ENCODE data around the gene ASS1.

ASS1 gene

DNA sequence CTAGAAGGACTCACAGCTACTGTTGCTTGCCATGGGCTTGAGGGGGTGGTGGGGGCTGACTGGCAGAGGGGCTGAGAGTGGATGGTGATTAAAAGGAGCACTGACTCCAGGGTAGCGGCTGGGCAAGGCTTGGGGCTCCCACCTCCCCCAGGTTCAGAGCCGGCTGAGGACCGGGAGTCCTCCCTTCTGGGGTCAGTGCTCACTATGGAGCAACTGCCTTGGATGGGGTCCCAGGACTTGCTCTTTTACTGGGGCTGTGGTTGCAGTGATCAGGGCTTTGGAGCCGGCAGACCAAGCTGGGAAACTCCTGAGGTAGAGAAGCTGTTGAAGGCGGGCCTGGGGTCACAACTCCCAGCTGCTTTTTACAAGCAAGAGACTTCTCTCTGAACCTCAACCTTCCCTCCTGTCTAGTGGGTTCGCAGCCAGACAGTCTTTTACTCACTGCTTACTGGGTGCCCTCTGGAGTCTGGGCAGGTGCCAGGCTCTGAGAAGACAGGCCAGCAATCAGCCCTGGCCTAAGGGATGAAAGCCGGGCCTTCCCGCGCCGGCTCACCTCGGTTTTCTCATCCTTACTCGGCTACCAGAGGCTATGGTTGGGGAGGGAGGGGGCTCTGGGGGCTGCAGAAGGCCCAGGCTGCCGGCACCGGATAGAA lies 795 bp upstream of the ASS1 start:
- Histone ChIP-seq H3K9me3 (ENCODE audit: severe bottlenecking) (no peaks in the 10 kb centered on the region), H3K4me3 (ENCODE audit: severe bottlenecking) (no peak overlapping the region), H3K27ac (ENCODE audit: poor library complexity, severe bottlenecking) (no peak overlapping the region), H3K4me1 (ENCODE audit: insufficient read depth, poor library complexity, severe bottlenecking) (peaks cover 21% of the 10 kb centered on the region), H3K36me3 (ENCODE audit: low read depth) (no peaks in the 10 kb centered on the region), H3K27me3 (ENCODE audit: insufficient read depth, poor library complexity, severe bottlenecking) (no peaks in the 10 kb centered on the region)
- ATAC-seq (ENCODE audit: low read depth) (no peak), DNase-seq (ENCODE audit: low spot score) (no peak)
- no peak for TF ChIP-seq CTCF (IDR thresholded peaks at IDR 0.05; ENCODE audit: poor library complexity, severe bottlenecking)

DNA sequence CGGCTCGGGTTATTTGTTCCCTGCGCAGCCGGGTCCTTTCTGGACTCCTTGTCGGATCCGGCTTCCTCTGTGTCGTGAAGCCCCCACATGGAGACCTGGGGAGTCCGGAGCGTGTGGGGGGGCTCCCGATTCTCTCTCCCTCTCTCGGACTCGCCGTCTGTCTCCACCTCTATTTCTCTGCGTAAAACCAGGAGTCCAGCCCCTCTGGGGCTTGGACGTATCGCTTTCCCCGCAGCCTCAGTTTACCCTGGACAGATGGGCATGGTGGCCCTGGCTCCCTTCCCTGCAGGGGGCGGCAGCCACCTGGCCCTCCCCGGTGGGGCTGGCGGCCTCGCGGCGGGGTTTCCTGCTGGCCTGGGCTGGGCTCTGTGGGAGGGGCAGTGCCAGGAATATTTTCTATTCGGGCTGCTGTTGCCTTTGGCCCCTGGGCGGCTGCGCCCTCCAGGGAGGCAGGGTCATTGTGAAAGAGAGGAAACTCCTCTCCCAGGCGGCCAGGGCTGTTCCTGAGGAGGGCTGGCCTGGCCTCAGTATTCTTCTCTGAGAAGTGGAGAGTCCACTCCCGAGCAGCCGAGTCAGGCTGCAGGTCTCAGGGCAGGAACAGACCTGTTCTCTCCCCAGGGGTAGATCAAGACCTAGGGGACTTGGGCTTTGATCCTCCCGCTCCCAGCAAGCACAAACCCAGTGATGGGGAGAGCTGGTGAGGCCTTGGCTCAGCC lies 665 bp downstream of the ASS1 start:
- no peaks in the 10 kb centered on the region for H3K36me3 ChIP-seq (ENCODE audit: low read depth)
- peak overlapping the region; percentile 41 for H3K4me3 ChIP-seq (ENCODE audit: severe bottlenecking)
- H3K27me3 ChIP-seq (ENCODE audit: insufficient read depth, poor library complexity, severe bottlenecking): no peaks in the 10 kb centered on the region
- no peak for DNase-seq (ENCODE audit: low spot score)
- TF ChIP-seq CTCF (IDR thresholded peaks at IDR 0.05; ENCODE audit: poor library complexity, severe bottlenecking): no peak
- no peaks in the 10 kb centered on the region for H3K9me3 ChIP-seq (ENCODE audit: severe bottlenecking)
- peaks cover 21% of the 10 kb centered on the region for H3K4me1 ChIP-seq (ENCODE audit: insufficient read depth, poor library complexity, severe bottlenecking)
- peak; percentile 58 for ATAC-seq (ENCODE audit: low read depth)
- peak overlapping the region; percentile 57 for H3K27ac ChIP-seq (ENCODE audit: poor library complexity, severe bottlenecking)

DNA sequence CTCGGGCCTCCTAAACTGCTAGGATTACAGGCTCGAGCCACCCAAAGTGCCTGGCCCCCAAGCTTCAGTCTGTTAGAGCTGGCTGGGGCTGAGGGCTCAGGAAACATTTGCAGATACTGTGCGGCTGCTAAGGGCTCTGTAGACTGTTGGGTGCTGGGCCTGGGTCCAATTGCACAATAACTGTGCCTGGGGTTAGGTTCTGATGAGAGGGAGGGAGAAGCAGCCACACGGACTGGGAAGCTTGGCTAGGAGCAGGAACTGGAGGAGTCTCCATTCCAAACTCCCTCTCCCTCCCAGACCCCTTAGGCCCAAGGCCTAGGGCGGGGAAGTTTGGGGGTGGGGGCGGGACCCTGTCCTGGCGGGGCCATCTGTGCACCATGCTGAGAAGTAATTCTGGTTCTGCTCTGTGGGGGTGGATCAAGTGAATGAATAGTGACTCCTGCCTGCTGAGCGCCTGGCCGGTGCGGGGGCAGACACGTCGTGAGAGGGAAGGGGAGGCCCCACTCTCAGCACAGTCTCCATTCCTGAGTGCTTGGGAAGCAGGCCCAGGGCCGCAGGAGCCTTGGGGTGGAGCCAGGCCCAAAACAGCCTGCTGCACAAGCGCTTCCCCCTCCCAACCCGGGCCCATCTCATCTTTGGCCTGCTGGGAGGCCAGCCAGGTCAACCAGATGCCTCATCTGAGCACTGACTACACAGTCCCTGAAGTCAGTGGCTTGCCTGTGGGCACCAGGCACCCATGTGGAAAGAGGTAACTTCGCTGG lies 1.5 kb downstream of the ASS1 start:
- H3K9me3 ChIP-seq (ENCODE audit: severe bottlenecking): no peaks in the 10 kb centered on the region
- H3K27ac ChIP-seq (ENCODE audit: poor library complexity, severe bottlenecking): peak overlapping the region; percentile 57
- peaks cover 23% of the 10 kb centered on the region for H3K4me1 ChIP-seq (ENCODE audit: insufficient read depth, poor library complexity, severe bottlenecking)
- TF ChIP-seq CTCF (IDR thresholded peaks at IDR 0.05; ENCODE audit: poor library complexity, severe bottlenecking): no peak
- ATAC-seq (ENCODE audit: low read depth) (peak; percentile 37), DNase-seq (ENCODE audit: low spot score) (no peak)
- H3K27me3 ChIP-seq (ENCODE audit: insufficient read depth, poor library complexity, severe bottlenecking): no peaks in the 10 kb centered on the region
- peak overlapping the region; percentile 41 for H3K4me3 ChIP-seq (ENCODE audit: severe bottlenecking)
- no peaks in the 10 kb centered on the region for H3K36me3 ChIP-seq (ENCODE audit: low read depth)

DNA sequence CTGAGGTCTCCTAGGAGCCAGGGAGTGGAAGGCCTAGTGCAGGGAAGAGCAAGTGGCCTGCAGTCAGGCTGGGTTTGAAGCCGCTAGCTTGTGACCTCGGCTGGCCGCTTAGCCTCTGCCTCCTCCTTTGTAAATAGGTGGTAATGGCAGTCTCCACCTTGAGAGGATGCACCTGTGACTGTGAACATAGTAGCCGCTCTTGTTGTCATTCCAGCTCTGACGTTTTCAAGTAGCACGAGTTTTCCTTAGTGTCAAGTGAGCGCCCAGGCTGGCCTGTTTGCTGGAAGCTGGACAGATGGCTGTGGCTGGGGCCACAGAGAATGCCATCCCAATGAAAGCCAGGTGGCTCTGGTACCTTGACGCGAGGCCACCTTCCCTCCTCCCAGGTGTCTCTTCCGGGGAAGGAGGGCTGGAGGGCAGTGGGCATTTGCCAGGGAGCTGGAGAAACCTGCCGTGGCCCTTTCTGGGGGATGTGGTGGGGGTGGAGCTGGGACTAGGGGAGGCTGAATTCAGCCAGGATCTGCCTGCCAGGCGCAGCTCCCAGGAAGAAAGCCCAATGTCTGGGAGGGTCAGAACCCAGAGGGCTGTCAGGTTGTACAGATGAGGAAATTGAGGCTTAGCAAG lies 2.5 kb downstream of the ASS1 start:
- Histone ChIP-seq H3K4me3 (ENCODE audit: severe bottlenecking) (no peak overlapping the region), H3K27ac (ENCODE audit: poor library complexity, severe bottlenecking) (peak overlapping the region; percentile 57), H3K27me3 (ENCODE audit: insufficient read depth, poor library complexity, severe bottlenecking) (no peaks in the 10 kb centered on the region), H3K4me1 (ENCODE audit: insufficient read depth, poor library complexity, severe bottlenecking) (peaks cover 32% of the 10 kb centered on the region), H3K36me3 (ENCODE audit: low read depth) (no peaks in the 10 kb centered on the region), H3K9me3 (ENCODE audit: severe bottlenecking) (no peaks in the 10 kb centered on the region)
- ATAC-seq (ENCODE audit: low read depth) (no peak), DNase-seq (ENCODE audit: low spot score) (no peak)
- no peak for TF ChIP-seq CTCF (IDR thresholded peaks at IDR 0.05; ENCODE audit: poor library complexity, severe bottlenecking)

Measured in RWPE2 (cell line).